ENCODE measurements around the gene FRAS1. TPM values are rescaled to one million over a fixed set of nuclear protein-coding genes. Genes with fewer than 3 reads are reported as not detected.

FRAS1 gene
- total and polyA plus RNA-seq, 2 of the 8 experiments (the other 6 are each of a cell fraction or from before 2014, with no cell fraction given), result 38.5 to 109 TPM

DNA sequence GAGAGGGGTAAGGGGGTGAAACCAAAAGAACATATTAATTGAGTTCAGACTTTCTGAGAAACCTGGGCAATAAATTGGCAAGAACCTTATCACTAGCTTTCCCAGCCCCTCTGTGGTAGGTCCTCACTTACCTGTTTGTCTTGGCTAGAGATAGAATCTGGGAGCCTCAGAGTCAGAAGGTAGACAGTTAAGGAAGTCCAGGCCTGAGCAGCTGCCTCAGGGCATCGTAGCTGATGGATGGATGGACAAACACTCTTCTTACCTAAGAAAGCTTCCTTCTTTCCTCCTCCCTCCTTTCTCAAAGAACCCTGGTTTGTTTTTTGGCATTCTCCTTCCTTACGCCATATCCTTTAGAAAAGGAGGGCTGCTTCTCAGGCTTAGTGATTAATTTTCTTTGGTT is 24.4 kb downstream of the FRAS1 start (continued):
- TF ChIP-seq, protein P1, sequence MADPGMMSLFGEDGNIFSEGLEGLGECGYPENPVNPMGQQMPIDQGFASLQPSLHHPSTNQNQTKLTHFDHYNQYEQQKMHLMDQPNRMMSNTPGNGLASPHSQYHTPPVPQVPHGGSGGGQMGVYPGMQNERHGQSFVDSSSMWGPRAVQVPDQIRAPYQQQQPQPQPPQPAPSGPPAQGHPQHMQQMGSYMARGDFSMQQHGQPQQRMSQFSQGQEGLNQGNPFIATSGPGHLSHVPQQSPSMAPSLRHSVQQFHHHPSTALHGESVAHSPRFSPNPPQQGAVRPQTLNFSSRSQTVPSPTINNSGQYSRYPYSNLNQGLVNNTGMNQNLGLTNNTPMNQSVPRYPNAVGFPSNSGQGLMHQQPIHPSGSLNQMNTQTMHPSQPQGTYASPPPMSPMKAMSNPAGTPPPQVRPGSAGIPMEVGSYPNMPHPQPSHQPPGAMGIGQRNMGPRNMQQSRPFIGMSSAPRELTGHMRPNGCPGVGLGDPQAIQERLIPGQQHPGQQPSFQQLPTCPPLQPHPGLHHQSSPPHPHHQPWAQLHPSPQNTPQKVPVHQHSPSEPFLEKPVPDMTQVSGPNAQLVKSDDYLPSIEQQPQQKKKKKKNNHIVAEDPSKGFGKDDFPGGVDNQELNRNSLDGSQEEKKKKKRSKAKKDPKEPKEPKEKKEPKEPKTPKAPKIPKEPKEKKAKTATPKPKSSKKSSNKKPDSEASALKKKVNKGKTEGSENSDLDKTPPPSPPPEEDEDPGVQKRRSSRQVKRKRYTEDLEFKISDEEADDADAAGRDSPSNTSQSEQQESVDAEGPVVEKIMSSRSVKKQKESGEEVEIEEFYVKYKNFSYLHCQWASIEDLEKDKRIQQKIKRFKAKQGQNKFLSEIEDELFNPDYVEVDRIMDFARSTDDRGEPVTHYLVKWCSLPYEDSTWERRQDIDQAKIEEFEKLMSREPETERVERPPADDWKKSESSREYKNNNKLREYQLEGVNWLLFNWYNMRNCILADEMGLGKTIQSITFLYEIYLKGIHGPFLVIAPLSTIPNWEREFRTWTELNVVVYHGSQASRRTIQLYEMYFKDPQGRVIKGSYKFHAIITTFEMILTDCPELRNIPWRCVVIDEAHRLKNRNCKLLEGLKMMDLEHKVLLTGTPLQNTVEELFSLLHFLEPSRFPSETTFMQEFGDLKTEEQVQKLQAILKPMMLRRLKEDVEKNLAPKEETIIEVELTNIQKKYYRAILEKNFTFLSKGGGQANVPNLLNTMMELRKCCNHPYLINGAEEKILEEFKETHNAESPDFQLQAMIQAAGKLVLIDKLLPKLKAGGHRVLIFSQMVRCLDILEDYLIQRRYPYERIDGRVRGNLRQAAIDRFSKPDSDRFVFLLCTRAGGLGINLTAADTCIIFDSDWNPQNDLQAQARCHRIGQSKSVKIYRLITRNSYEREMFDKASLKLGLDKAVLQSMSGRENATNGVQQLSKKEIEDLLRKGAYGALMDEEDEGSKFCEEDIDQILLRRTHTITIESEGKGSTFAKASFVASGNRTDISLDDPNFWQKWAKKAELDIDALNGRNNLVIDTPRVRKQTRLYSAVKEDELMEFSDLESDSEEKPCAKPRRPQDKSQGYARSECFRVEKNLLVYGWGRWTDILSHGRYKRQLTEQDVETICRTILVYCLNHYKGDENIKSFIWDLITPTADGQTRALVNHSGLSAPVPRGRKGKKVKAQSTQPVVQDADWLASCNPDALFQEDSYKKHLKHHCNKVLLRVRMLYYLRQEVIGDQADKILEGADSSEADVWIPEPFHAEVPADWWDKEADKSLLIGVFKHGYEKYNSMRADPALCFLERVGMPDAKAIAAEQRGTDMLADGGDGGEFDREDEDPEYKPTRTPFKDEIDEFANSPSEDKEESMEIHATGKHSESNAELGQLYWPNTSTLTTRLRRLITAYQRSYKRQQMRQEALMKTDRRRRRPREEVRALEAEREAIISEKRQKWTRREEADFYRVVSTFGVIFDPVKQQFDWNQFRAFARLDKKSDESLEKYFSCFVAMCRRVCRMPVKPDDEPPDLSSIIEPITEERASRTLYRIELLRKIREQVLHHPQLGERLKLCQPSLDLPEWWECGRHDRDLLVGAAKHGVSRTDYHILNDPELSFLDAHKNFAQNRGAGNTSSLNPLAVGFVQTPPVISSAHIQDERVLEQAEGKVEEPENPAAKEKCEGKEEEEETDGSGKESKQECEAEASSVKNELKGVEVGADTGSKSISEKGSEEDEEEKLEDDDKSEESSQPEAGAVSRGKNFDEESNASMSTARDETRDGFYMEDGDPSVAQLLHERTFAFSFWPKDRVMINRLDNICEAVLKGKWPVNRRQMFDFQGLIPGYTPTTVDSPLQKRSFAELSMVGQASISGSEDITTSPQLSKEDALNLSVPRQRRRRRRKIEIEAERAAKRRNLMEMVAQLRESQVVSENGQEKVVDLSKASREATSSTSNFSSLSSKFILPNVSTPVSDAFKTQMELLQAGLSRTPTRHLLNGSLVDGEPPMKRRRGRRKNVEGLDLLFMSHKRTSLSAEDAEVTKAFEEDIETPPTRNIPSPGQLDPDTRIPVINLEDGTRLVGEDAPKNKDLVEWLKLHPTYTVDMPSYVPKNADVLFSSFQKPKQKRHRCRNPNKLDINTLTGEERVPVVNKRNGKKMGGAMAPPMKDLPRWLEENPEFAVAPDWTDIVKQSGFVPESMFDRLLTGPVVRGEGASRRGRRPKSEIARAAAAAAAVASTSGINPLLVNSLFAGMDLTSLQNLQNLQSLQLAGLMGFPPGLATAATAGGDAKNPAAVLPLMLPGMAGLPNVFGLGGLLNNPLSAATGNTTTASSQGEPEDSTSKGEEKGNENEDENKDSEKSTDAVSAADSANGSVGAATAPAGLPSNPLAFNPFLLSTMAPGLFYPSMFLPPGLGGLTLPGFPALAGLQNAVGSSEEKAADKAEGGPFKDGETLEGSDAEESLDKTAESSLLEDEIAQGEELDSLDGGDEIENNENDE (IDR thresholded peaks at IDR 0.05; ENCODE audit: insufficient replicate concordance, low read length), result no peak
- no peak for TF ChIP-seq CTBP2 (IDR thresholded peaks at IDR 0.05; ENCODE audit: borderline replicate concordance, insufficient read depth, insufficient read length, low read length)
- no peak for TF ChIP-seq KDM1A (IDR thresholded peaks at IDR 0.05; ENCODE audit: borderline replicate concordance, low read length)
- no peak for TF ChIP-seq SIX5 (IDR thresholded peaks at IDR 0.05; ENCODE audit: low read depth, low read length)
- TF ChIP-seq, protein P2, sequence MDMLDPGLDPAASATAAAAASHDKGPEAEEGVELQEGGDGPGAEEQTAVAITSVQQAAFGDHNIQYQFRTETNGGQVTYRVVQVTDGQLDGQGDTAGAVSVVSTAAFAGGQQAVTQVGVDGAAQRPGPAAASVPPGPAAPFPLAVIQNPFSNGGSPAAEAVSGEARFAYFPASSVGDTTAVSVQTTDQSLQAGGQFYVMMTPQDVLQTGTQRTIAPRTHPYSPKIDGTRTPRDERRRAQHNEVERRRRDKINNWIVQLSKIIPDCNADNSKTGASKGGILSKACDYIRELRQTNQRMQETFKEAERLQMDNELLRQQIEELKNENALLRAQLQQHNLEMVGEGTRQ (IDR thresholded peaks at IDR 0.05; ENCODE audit: low read length), result no peak
- no peak for TF ChIP-seq SRF (IDR thresholded peaks at IDR 0.05; ENCODE audit: low read depth, low read length)
- TF ChIP-seq SP1 (IDR thresholded peaks at IDR 0.05; ENCODE audit: low read depth, low read length), result no peak

Measured in H1 (cell line).